HCT116 (cell line): ENCODE data around the gene PCCA. TPM values are rescaled to one million over a fixed set of nuclear protein-coding genes. Genes with fewer than 3 reads are reported as not detected.

Source experiments
- ATAC-seq: fragments of 200-7000 bp; cut with Tn5 transposase; 2 replicates; pipeline ENCODE4 v1.9.1; 2020; ENCODE audit warnings: mild to moderate bottlenecking, moderate library complexity
- BruUV-seq: library from RNA; stranded (reverse); fragments of 400-500 nt; replicated peaks from 2 replicates; lab custom pipeline; 2021; lab: Mats Ljungman, UMichigan
- CTCF ChIA-PET: fragments of 300-600 bp; sonication (Branson Sonifier 250); formaldehyde crosslinking; loops from one replicate; lab custom pipeline; 2021; ENCODE audit warnings: antibody characterized with exemption; lab: Charles Lee
- POLR2A ChIA-PET: fragments of 300-600, 350-600 bp; sonication (Branson Sonifier 250); formaldehyde crosslinking; loops from one replicate; lab custom pipeline; 2021; ENCODE audit warnings: antibody characterized with exemption; lab: Charles Lee
- RAD21 ChIA-PET, 2 experiments: fragments of 300-600 bp; sonication (Branson Sonifier 250); formaldehyde crosslinking; loops; one replicate each; lab custom pipeline; 2023; ENCODE audit warnings: low total read pairs in 2 of 2; ENCODE audit not compliant: uncharacterized antibody in 2 of 2, unreplicated experiment in 2 of 2, low non-redundant PET in 1 of 2; lab: Charles Lee
- DNase-seq: peaks from one replicate; pipeline ENCODE4 v3.0.0-alpha.2; 2010; ENCODE audit warnings: low read depth, low spot score
- H2AFZ ChIP-seq: fragments of 200-600 bp; shearing (Covaris generic), sonication (generic); 2 replicates; pipeline ENCODE4 v1.6.1; 2017; ENCODE audit warnings: low read depth, mixed run types, mixed read lengths, antibody characterized with exemption, low read length; ENCODE audit not compliant: poor library complexity, severe bottlenecking
- H3K27ac ChIP-seq: 2 replicates; pipeline ENCODE4 v1.5.1; 2012; ENCODE audit warnings: low read depth, low read length
- H3K27me3 ChIP-seq: fragments of 200-600 bp; sonication (generic); 2 replicates; pipeline ENCODE4 v1.6.1; 2016; ENCODE audit warnings: mixed run types, low read length, mixed read lengths; ENCODE audit not compliant: insufficient read depth
- H3K36me3 ChIP-seq, 2 experiments: fragments of 200-500 bp in 1 of 2; fragments of 200-600 bp in 1 of 2; sonication (Bioruptor generic) in 1 of 2; sonication (generic) in 1 of 2; 2 replicates each; pipeline versions ENCODE4 v1.5.1 to v1.6.1; 2014 to 2016; ENCODE audit warnings: low read length in 2 of 2, inconsistent platforms in 1 of 2, mixed read lengths in 1 of 2, mixed run types in 1 of 2; ENCODE audit not compliant: insufficient read depth in 2 of 2, control insufficient read depth in 1 of 2
- H3K4me1 ChIP-seq, 2 experiments: fragments of 200-600 bp in 1 of 2; sonication (generic) in 1 of 2; 2 replicates each; pipeline versions ENCODE4 v1.5.1 to v1.6.1; 2012 to 2017; ENCODE audit warnings: low read length in 2 of 2, inconsistent platforms in 1 of 2, mild to moderate bottlenecking in 1 of 2, mixed read lengths in 1 of 2, mixed run types in 1 of 2, moderate library complexity in 1 of 2; ENCODE audit not compliant: insufficient read depth in 2 of 2, control insufficient read depth in 1 of 2
- H3K4me2 ChIP-seq: fragments of 200-600 bp; sonication (generic); 2 replicates; pipeline ENCODE4 v1.6.1; 2017; ENCODE audit warnings: mixed run types, low read length, mixed read lengths
- H3K4me3 ChIP-seq, 2 experiments: fragments of 200-600 bp in 1 of 2; sonication (generic) in 1 of 2; replicated peaks in 1 of 2; 2 replicates each; pipeline ENCODE4 v1.5.1; 2011 to 2016; ENCODE audit warnings: low read length in 2 of 2, control low read depth in 1 of 2, low read depth in 1 of 2, mild to moderate bottlenecking in 1 of 2, mixed read lengths in 1 of 2, mixed run types in 1 of 2
- H3K79me2 ChIP-seq: fragments of 200-600 bp; sonication (generic); 2 replicates; pipeline ENCODE4 v1.6.1; 2017; ENCODE audit warnings: mild to moderate bottlenecking, mixed run types, low read length, moderate library complexity, mixed read lengths; ENCODE audit not compliant: insufficient read depth
- H3K9ac ChIP-seq: fragments of 200-600 bp; sonication (generic); 2 replicates; pipeline ENCODE4 v1.6.1; 2016; ENCODE audit warnings: low read length, mixed read lengths
- H3K9me2 ChIP-seq: fragments of 200-600 bp; sonication (generic), shearing (Covaris generic); 2 replicates; pipeline ENCODE4 v1.6.1; 2017; ENCODE audit warnings: mixed run types, mild to moderate bottlenecking, moderate library complexity; ENCODE audit not compliant: insufficient read depth
- H3K9me3 ChIP-seq, 2 experiments: fragments of 200-500 bp in 1 of 2; fragments of 200-600 bp in 1 of 2; sonication (Bioruptor generic) in 1 of 2; sonication (generic) in 1 of 2; 2 replicates each; pipeline ENCODE4 v1.6.1; 2014 to 2017; ENCODE audit warnings: low read length in 2 of 2, mixed read lengths in 2 of 2, inconsistent platforms in 1 of 2, low read depth in 1 of 2, mild to moderate bottlenecking in 1 of 2, mixed run types in 1 of 2, moderate library complexity in 1 of 2; ENCODE audit not compliant: control insufficient read depth in 1 of 2, insufficient read depth in 1 of 2
- H4K20me1 ChIP-seq: fragments of 200-600 bp; sonication (generic), shearing (Covaris generic); 2 replicates; pipeline ENCODE4 v1.6.1; 2017; ENCODE audit warnings: mixed run types, mild to moderate bottlenecking, moderate library complexity; ENCODE audit not compliant: insufficient read depth
- CEBPB ChIP-seq: IDR thresholded peaks from 2 replicates; pipeline ENCODE4 v1.6.1; 2012; ENCODE audit warnings: low read depth
- CTCF ChIP-seq, 3 experiments: fragments of 200-600 bp in 1 of 3; sonication (generic) in 1 of 3; IDR thresholded peaks in 2 of 3; conservative IDR thresholded peaks in 1 of 3; 2 replicates each; pipeline ENCODE4 v1.5.1; 2012 to 2017; ENCODE audit warnings: low read depth in 2 of 3, low read length in 2 of 3, antibody characterized with exemption in 1 of 3, borderline replicate concordance in 1 of 3, control low read depth in 1 of 3, mild to moderate bottlenecking in 1 of 3, mixed read lengths in 1 of 3, mixed run types in 1 of 3, moderate library complexity in 1 of 3; ENCODE audit not compliant: insufficient read depth in 1 of 3
- EGR1 ChIP-seq: IDR thresholded peaks from 2 replicates; pipeline ENCODE4 v1.6.1; 2012; ENCODE audit warnings: low read depth
- ELF1 ChIP-seq: IDR thresholded peaks from 2 replicates; pipeline ENCODE4 v1.6.1; 2012; ENCODE audit warnings: low read depth, borderline replicate concordance
- JUND ChIP-seq: IDR thresholded peaks from 2 replicates; pipeline ENCODE4 v1.6.1; 2012
- MAX ChIP-seq: IDR thresholded peaks from 2 replicates; pipeline ENCODE4 v1.6.1; 2012
- POLR2A ChIP-seq: IDR thresholded peaks from 2 replicates; pipeline ENCODE4 v1.7.0; 2011; ENCODE audit warnings: borderline replicate concordance; ENCODE audit not compliant: insufficient read depth, insufficient read length; ENCODE audit errors: extremely low read depth
- POLR2AphosphoS5 ChIP-seq: IDR thresholded peaks from 2 replicates; pipeline ENCODE4 v1.6.1; 2011; ENCODE audit warnings: mild to moderate bottlenecking, low read depth, low read length, moderate library complexity
- RAD21 ChIP-seq: IDR thresholded peaks from 2 replicates; pipeline ENCODE4 v1.6.1; 2012; ENCODE audit warnings: low read depth, mild to moderate bottlenecking
- SIN3A ChIP-seq: IDR thresholded peaks from 2 replicates; pipeline ENCODE4 v1.6.1; 2012; ENCODE audit warnings: low read depth
- SP1 ChIP-seq: IDR thresholded peaks from 2 replicates; pipeline ENCODE4 v1.6.1; 2012; ENCODE audit warnings: low read depth
- SRF ChIP-seq: IDR thresholded peaks from 2 replicates; pipeline ENCODE4 v1.6.1; 2012; ENCODE audit warnings: low read depth
- TCF7L2 ChIP-seq: IDR thresholded peaks from 2 replicates; pipeline ENCODE4 v1.7.0; 2011; ENCODE audit warnings: borderline replicate concordance, inconsistent platforms; ENCODE audit not compliant: insufficient read depth, insufficient read length; ENCODE audit errors: extremely low read depth
- YY1 ChIP-seq: IDR thresholded peaks from 2 replicates; pipeline ENCODE4 v1.6.1; 2011; ENCODE audit warnings: low read length, low read depth, moderate library complexity, mild to moderate bottlenecking; ENCODE audit not compliant: insufficient replicate concordance; ENCODE audit errors: extremely low read depth
- ZFX ChIP-seq: fragments of 450-650 bp; IDR thresholded peaks from 2 replicates; pipeline ENCODE4 v1.6.1; 2017
- ZNF274 ChIP-seq: fragments of 200-500 bp; sonication (Bioruptor generic); IDR thresholded peaks from 2 replicates; pipeline ENCODE4 v1.6.1; 2014; ENCODE audit warnings: mild to moderate bottlenecking, low read depth, low read length, inconsistent platforms
- intact Hi-C: fragments of 100-400 bp; cut with micrococcal nuclease; formaldehyde crosslinking; loops from 2 replicates; pipeline ENCODE4 v1.10.0; 2022
- total RNA-seq: library from RNA; stranded (reverse); gene quantifications from one replicate; pipeline ENCODE4 v1.2.1, GENCODE V29; 2021; ENCODE audit not compliant: unreplicated experiment
- TF ChIP-seq, protein P1 (sequence below): IDR thresholded peaks from 2 replicates; pipeline ENCODE4 v1.6.1; 2012; ENCODE audit warnings: low read depth
- TF ChIP-seq, protein P2 (sequence below): IDR thresholded peaks from 2 replicates; pipeline ENCODE4 v1.6.1; 2012

PCCA gene
- total RNA-seq, 1 experiment from 2014 or later = 23.0 TPM

DNA sequence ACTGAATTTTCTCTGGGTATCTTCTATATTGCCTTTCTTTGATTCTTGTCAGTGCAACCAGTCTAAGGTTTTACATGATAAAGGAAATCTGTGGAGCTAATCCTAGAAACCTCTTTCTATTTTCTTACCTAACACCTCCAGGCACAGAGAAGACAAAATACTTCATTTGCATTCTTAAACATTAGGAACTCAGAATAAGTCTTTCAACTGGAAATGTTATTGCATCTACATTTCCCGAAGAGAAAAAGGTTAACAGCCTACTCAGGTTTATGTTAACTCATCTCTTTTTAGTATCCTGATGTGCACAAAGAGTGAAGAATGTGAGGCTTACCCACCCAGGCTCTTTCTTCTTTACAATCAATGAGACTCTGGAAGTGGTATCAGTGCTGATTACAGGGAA is 106.7 kb downstream of the PCCA start:
- H3K9me2 ChIP-seq = no peaks in the 10 kb centered on the region
- ATAC-seq = no peak
- RAD21 ChIA-PET = no interaction called here
- no peaks in the 10 kb centered on the region for H3K27me3 ChIP-seq
- DNase-seq = no peak
- H2AFZ ChIP-seq = no peak overlapping the region
- intact Hi-C loops = no loop called here
- H3K27ac ChIP-seq = no peak overlapping the region
- H3K9ac ChIP-seq = no peak overlapping the region
- POLR2A ChIA-PET = no interaction called here
- H3K4me2 ChIP-seq = no peak overlapping the region
- CTCF ChIA-PET = no interaction called here
- TF ChIP-seq ZNF274 (no peak), TCF7L2 (no peak), SRF (no peak), SP1 (no peak), ELF1 (no peak), JUND (no peak), SIN3A (no peak), ZFX (no peak), POLR2AphosphoS5 (no peak), CTCF (IDR thresholded peaks at IDR 0.05 in 2 of 3, conservative IDR thresholded peaks at IDR 0.05 in 1 of 3; ENCODE audit: borderline replicate concordance in 1 of 3, insufficient read depth in 1 of 3, low read depth in 2 of 3, low read length in 2 of 3) (no peak), EGR1 (no peak), RAD21 (no peak), POLR2A (no peak), YY1 (no peak), MAX (no peak), CEBPB (no peak)
- TF ChIP-seq, protein P1, sequence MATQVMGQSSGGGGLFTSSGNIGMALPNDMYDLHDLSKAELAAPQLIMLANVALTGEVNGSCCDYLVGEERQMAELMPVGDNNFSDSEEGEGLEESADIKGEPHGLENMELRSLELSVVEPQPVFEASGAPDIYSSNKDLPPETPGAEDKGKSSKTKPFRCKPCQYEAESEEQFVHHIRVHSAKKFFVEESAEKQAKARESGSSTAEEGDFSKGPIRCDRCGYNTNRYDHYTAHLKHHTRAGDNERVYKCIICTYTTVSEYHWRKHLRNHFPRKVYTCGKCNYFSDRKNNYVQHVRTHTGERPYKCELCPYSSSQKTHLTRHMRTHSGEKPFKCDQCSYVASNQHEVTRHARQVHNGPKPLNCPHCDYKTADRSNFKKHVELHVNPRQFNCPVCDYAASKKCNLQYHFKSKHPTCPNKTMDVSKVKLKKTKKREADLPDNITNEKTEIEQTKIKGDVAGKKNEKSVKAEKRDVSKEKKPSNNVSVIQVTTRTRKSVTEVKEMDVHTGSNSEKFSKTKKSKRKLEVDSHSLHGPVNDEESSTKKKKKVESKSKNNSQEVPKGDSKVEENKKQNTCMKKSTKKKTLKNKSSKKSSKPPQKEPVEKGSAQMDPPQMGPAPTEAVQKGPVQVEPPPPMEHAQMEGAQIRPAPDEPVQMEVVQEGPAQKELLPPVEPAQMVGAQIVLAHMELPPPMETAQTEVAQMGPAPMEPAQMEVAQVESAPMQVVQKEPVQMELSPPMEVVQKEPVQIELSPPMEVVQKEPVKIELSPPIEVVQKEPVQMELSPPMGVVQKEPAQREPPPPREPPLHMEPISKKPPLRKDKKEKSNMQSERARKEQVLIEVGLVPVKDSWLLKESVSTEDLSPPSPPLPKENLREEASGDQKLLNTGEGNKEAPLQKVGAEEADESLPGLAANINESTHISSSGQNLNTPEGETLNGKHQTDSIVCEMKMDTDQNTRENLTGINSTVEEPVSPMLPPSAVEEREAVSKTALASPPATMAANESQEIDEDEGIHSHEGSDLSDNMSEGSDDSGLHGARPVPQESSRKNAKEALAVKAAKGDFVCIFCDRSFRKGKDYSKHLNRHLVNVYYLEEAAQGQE = no peak
- TF ChIP-seq, protein P2, sequence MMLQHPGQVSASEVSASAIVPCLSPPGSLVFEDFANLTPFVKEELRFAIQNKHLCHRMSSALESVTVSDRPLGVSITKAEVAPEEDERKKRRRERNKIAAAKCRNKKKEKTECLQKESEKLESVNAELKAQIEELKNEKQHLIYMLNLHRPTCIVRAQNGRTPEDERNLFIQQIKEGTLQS = no peak
- no peaks in the 10 kb centered on the region for H4K20me1 ChIP-seq
- no peaks in the 10 kb centered on the region for H3K36me3 ChIP-seq
- no peak overlapping the region for H3K4me3 ChIP-seq
- H3K9me3 ChIP-seq = no peaks in the 10 kb centered on the region
- H3K4me1 ChIP-seq = no peaks in the 10 kb centered on the region
- H3K79me2 ChIP-seq = no peaks in the 10 kb centered on the region
- no TSS peak for BruUV-seq
